Muscle layer of colon (tissue), 2 donors: ENCODE results near the gene COL9A3.
A peak's percentile ranks its signal among the peaks of the same experiment; 100 is the strongest.

Source experiments
- H3K27ac ChIP-seq: one replicate; pipeline ENCODE4 v1.7.0; 2013; ENCODE audit warnings: low read depth, mild to moderate bottlenecking, low read length, moderate library complexity
- H3K27me3 ChIP-seq, 2 donors: one replicate each; pipeline ENCODE4 v1.7.0; 2013; ENCODE audit warnings: low read length in 2 of 2, mild to moderate bottlenecking in 2 of 2; ENCODE audit not compliant: insufficient read depth in 2 of 2, control insufficient read depth in 1 of 2
- H3K36me3 ChIP-seq: one replicate; pipeline ENCODE4 v1.7.0; 2013; ENCODE audit warnings: mild to moderate bottlenecking, low read length; ENCODE audit not compliant: insufficient read depth
- H3K4me1 ChIP-seq: one replicate; pipeline ENCODE4 v1.7.0; 2013; ENCODE audit warnings: mild to moderate bottlenecking, low read length; ENCODE audit not compliant: insufficient read depth
- H3K4me3 ChIP-seq, 2 donors: one replicate each; pipeline ENCODE4 v1.7.0; 2013; ENCODE audit warnings: low read length in 2 of 2, low read depth in 1 of 2, mild to moderate bottlenecking in 1 of 2, moderate library complexity in 1 of 2
- H3K9ac ChIP-seq: one replicate; pipeline ENCODE4 v1.7.0; 2013; ENCODE audit warnings: low read length
- H3K9me3 ChIP-seq: one replicate; pipeline ENCODE4 v1.7.0; 2013; ENCODE audit warnings: mild to moderate bottlenecking, low read length
- donor health status: abdominal sarcoma.
- donor health status: Adenocarcinoma of cecum.

COL9A3 gene

DNA sequence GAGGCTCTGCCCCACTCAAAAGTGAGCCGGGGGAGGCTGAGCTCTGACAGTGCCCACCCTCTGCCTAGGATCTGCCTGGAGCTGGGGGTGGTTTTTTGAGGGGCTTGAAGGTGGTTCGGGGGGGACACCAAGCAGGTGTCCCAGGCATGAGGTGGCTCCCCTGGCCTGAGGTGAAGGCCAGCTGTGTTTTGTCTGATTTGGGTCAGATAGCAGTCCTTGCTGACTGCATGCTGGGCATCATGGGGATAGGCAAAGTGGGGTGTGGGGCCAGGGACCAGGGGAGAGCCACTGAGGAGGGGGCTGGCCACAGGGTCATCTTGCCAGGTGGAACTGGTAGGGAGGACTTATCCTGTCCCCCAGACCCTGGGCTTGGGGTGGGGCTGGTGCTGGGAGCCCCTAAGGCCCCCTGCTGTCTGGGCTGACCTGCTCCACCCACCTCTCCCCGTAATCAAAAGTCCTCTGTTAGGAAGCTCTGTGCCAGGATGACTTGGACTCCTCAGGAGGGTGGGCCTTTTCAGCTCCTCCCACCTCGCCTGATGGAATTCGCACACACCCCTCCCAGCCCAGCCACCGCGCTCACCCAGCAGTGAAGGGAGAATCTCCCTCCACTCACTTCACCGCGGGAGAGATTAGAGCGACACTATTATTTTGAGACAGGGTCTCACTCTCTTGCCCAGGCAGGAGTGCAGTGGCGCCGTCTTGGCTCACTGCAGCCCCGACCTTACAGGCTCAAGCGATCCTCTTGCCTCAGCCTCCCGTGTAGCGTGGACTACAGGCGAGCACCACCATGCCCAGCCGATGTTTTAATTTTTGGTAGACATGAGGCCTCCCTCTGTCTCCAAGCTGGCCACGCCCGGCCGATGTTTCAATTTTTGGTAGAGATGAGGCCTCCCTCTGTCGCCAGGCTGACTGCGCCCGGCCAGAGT lies 1.5 kb upstream of the COL9A3 start:
- peaks cover 19 to 60% of the 10 kb centered on the region in 2 donors for H3K27me3 ChIP-seq
- H3K9me3 ChIP-seq, result no peaks in the 10 kb centered on the region
- no peak overlapping the region for H3K4me3 ChIP-seq
- H3K36me3 ChIP-seq, result peaks cover 12% of the 10 kb centered on the region
- peaks cover 12% of the 10 kb centered on the region for H3K4me1 ChIP-seq
- no peak overlapping the region for H3K27ac ChIP-seq
- no peak overlapping the region for H3K9ac ChIP-seq

DNA sequence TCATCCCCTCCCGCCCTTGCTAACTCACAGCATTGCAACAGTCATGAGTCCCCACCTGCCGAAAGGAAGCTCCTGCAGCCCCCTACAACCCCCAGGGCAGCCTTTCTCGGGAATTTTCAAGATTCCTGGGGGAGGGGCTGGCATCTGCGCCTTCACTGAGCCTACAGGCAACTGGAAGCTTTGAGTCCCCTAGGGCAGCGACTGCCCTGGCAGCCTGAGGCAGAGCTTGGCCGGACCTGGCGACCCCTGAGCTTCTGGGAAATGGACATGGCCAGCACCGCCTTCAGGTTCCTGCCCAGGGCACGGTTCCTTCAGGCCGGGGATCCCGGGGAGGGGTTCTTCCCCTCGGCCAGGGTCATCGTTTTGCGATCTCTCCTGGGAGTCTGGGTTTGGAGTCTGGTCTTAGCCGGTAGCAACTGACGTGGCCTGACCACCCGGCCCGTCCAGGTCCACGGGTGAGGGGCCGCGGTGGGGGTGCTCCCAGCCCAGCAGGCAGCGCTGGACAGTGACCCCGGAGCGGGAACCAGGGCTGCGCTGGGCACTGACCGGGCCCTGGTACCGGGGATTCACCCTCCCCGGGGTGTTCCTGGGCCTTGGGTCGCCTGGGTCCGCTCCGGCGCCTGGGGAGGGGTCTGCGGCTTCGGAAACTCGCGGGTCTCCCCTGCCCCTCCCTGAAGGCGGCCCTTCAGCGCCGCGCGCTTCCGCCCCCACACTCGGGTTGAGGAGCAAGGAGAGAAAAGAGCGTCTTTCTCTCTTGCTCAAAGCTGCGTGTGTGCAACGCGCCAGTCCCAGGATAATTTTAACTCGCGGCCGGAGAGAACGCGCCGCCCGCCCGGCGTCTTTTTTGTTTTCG lies 593 bp upstream of the COL9A3 start:
- Histone ChIP-seq H3K4me1 (peaks cover 12% of the 10 kb centered on the region), H3K4me3 (no peak overlapping the region), H3K27ac (no peak overlapping the region), H3K36me3 (peaks cover 6% of the 10 kb centered on the region), H3K27me3 (peaks cover 19 to 65% of the 10 kb centered on the region in 2 donors), H3K9me3 (no peaks in the 10 kb centered on the region), H3K9ac (no peak overlapping the region)

DNA sequence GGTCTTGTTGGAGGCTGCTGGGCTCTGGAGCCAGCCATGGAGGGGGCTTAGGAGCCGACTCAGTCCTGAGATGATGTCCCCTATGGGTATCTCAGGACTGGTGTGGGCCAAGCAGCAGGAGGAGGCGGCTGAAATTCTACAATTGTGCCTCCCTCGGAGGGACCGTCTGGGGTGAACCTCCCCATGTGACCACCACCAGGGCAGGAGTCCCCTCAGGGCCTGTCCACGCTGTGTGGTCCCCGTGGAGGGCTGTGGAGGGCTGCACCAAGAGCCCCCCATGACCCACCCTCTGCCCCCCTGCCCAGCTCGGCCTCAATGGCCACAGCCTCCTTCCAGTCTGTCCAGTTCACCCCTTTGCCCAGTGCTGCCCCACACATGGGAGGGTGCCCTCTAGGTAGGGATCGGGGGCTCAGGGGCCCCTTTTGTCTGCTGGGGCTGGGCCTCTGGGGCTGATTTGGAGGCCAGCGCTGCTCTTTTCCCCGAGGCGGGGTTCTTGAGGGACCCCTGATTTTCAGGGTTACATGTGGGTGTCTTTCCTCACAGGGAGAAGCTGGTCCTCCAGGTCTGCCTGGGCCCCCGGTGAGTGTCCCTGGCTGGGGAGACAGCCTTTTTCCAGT lies 1.2 kb downstream of the COL9A3 start:
- Histone ChIP-seq H3K4me3 (no peak overlapping the region), H3K27ac (peak overlapping the region; percentile 23), H3K4me1 (peaks cover 12% of the 10 kb centered on the region), H3K36me3 (no peaks in the 10 kb centered on the region), H3K9me3 (no peaks in the 10 kb centered on the region), H3K27me3 (peaks cover 19 to 65% of the 10 kb centered on the region in 2 donors), H3K9ac (no peak overlapping the region)

DNA sequence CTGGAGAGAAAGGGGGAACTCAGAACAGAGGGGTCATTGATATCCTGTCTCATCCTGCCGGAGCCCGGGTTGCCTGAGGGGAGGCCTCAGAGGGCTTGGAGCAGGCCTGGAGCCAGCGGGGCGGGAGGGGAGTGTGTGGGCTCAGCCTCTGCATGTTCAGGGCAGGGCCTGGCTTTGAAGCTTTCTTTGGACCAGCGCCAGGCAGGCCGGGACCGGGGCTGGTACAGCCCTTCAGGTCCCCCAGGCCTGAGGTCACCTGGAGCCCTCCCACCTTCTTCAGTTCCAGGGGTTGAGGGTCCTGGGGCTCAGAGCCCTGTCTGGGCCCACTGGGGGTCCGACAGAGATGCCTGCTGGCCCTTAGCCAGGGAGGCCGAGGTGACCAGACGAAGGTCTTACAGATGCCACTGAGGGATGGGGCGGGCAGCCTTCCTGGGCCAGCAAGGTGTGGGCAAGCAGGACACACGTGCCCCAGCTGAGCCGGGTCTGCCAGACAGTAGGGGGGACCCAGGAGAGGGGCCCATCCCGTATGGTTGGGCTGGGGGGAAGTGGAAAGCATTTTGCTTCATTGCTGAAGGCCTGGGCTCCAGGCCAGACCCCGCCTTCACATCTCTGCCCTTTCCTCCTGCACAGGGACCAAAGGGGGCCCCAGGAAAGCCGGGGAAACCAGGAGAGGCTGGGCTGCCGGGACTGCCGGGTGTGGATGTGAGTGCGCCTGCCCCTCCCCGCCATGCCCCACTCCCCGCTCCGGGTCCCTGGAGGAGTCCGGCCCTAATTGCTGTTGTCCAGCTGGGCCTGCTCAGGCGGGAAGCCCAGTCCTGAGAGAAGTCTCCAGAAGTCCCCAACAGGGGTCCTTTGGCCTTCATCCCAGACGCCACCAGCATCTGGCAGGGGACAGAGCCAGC lies 2.0 kb downstream of the COL9A3 start:
- Histone ChIP-seq H3K27me3 (peaks cover 19 to 65% of the 10 kb centered on the region in 2 donors), H3K9ac (no peak overlapping the region), H3K4me1 (peaks cover 12% of the 10 kb centered on the region), H3K9me3 (no peaks in the 10 kb centered on the region), H3K27ac (no peak overlapping the region), H3K4me3 (peak overlapping the region in 1 of 2 donors; percentile 7), H3K36me3 (no peaks in the 10 kb centered on the region)

DNA sequence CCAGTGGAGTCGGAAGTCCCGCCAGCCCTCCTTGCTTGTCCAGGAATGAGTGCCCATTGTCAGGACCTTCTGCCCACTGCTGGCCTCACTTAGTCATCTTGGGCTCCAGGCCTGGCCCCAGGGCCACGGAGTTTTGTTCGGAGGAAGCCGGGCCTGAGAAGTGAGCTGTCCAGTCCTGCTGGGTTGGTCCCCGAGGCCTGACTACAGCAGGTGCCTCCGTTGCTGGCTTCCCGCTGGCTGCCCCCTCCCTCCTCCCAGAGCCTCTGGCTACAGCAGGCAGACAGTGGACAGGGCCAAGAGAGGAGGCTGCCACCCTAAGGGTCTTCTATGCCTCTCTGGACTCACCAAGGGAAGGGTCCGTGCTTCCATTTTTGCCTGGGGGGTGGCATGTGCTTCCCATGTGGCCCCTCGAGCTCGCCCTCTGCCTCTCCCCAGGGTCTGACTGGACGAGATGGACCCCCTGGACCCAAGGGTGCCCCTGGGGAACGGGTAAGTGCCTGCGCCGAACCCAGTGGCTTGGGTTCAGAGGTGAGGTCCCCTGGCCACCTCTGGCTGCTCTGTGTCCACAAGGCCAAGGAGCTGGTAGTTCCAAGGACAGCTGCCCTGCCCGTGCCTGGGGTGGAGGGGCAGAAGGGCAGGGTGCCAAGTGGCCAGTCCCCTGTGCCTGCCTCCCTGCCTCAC lies 2.8 kb downstream of the COL9A3 start:
- Histone ChIP-seq H3K4me3 (peak overlapping the region in 1 of 2 donors; percentile 7), H3K4me1 (peaks cover 15% of the 10 kb centered on the region), H3K27me3 (peaks cover 19 to 60% of the 10 kb centered on the region in 2 donors), H3K27ac (no peak overlapping the region), H3K36me3 (no peaks in the 10 kb centered on the region), H3K9me3 (no peaks in the 10 kb centered on the region), H3K9ac (no peak overlapping the region)

DNA sequence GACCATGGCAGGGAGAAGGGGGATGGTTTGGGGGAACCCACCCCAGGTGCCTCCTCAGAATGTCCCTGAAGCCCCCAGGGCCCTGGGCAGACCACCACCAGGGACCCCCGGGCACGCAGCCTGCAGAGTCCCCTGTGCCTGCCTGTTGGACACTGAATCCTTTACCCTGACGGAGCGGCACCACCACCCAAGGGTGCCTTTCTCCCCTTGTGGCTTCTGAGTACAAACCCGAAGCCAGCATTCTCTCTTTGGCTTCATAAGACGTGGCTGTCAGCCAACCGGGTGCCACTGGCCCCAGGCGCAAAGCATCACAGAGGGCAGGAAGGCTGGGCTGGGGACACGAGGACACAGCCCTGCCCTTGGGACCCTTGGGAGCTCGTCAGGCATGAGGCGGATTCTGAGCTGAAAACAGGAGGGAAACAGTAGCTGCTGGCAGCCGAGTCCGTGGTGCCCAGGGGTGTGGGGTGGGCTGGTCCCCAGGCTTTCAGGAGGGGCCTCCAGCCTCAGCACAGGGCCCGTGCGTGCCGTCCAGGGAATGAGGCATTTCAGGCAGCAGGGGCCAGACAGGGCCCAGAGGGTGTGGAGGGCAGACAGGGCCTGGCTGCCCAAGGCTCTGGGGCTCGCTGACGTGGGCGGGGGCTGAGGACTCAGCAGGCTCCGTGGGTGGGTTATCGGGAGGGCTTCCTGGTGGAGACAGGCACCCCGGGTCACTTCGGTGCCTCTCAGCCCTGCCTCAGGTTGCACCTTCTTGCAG lies 3.5 kb downstream of the COL9A3 start:
- Histone ChIP-seq H3K4me3 (no peak overlapping the region), H3K9ac (no peak overlapping the region), H3K9me3 (no peaks in the 10 kb centered on the region), H3K36me3 (no peaks in the 10 kb centered on the region), H3K4me1 (peaks cover 13% of the 10 kb centered on the region), H3K27me3 (peaks cover 14 to 53% of the 10 kb centered on the region in 2 donors), H3K27ac (no peak overlapping the region)

DNA sequence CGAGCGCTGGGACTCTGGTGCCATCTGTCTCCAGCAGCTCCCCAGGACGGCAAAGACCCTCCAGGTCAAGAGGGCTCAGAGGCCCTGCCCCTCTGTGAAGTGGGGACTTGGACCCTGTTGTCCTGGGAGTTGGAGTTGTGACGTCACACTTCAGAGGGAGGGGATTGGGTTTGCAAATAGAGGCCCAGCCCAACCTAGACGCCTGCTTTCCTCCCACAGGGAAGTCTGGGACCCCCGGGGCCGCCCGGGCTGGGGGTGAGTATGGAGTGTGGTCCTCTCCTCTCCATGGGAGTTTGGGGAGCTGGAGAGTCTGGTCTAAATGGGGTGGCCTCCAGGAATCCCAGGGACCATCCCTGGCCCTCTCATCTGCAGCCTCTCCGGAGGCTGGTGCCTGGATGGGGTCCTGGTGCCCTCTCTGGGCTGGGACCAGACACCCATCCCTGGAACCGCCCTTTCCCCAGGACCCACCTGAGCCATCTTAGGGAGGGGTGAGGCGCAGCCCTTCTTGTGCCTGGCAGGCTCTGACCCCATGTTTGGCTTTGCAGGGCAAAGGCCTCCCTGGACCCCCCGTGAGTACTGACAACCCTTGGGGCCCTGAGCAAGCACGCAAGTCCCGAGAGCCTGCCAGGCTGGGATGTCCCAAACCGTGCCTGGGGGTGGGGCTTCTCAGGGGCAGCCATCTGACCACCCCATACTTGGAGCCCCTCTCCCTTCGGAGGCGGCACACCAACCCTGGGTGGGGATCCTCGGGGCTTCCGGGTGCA lies 4.3 kb downstream of the COL9A3 start:
- Histone ChIP-seq H3K9me3 (no peaks in the 10 kb centered on the region), H3K27ac (no peak overlapping the region), H3K36me3 (no peaks in the 10 kb centered on the region), H3K9ac (no peak overlapping the region), H3K4me1 (peaks cover 13% of the 10 kb centered on the region), H3K27me3 (peaks cover 7 to 45% of the 10 kb centered on the region in 2 donors), H3K4me3 (no peak overlapping the region)

DNA sequence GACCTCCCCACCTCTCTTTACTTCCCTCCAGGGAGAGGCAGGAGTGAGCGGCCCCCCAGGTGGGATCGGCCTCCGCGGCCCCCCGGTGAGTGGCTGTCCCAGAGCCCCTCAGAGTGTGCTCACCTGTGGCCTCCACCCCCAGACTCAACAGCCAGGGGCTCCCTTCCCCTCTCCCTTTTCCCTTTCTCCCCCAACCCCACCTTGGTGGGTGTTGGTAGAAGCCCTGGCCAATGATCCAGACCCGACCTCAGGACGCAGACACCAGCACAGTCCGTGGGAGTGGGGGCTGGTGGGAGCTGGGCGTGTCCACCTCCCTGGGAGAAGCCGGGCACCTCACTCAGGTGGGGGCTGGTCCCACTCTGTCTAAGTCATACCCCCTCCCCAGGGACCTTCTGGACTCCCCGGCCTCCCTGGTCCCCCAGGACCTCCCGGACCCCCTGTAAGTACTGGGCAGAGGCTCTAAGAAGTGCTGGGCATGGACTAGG lies 4.9 kb downstream of the COL9A3 start:
- H3K27me3 ChIP-seq, result peaks cover 5 to 39% of the 10 kb centered on the region in 2 donors
- H3K9me3 ChIP-seq, result no peaks in the 10 kb centered on the region
- peaks cover 13% of the 10 kb centered on the region for H3K4me1 ChIP-seq
- H3K4me3 ChIP-seq, result no peak overlapping the region
- H3K36me3 ChIP-seq, result no peaks in the 10 kb centered on the region
- H3K27ac ChIP-seq, result no peak overlapping the region
- no peak overlapping the region for H3K9ac ChIP-seq

DNA sequence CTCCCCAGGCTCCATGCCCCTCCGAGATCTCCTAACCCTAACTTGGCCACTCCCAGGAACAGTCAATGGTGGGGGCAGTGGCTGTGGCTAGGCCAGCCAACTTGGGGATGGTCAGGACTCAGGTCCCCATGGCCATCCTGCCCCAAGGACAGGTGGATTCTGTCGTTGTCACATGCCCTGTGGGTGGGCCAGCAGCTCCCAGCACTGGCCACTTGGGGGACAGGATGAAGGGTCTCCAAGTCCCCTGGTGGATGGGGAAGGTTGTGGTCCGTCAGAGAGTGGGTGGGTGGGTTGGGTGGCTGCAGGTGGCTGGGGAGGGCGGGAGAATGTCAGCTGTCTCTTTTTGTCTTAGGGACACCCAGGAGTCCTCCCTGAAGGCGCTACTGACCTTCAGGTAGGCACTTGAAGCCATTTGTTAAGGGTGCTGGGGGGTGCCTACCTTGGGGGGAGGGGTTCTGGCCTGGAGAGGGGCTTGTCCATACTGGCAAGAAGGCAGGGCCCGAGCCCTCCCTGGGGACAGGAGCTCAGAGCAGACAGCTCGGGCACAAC lies 5.5 kb downstream of the COL9A3 start:
- H3K4me1 ChIP-seq, result peaks cover 13% of the 10 kb centered on the region
- peaks cover 5 to 36% of the 10 kb centered on the region in 2 donors for H3K27me3 ChIP-seq
- H3K36me3 ChIP-seq, result no peaks in the 10 kb centered on the region
- no peak overlapping the region for H3K27ac ChIP-seq
- no peak overlapping the region for H3K4me3 ChIP-seq
- H3K9me3 ChIP-seq, result no peaks in the 10 kb centered on the region
- no peak overlapping the region for H3K9ac ChIP-seq
